Activated naive CD4-positive, alpha-beta T cell treated with anti-CD3 and anti-CD28 coated beads, Interleukin-2, amount 10 ng/mL, durations not matched to agents 5 hours and 36 hours (primary cell): ENCODE measurements around the gene ARHGEF5. TPM values are rescaled to one million over a fixed set of nuclear protein-coding genes. Genes with fewer than 3 reads are reported as not detected.

Source experiments
- total RNA-seq, 2 experiments: library from RNA; stranded (reverse); gene quantifications; one replicate each; pipeline ENCODE4 v1.2.3, GENCODE V29; 2021

The ARHGEF5 gene
- 10 to 100 TPM; 10.5 to 13.4 TPM for total RNA-seq

GRCh38 chr7:144355176-144355822, at the start of gene ARHGEF5:
TSS of gene ARHGEF5 (plus strand) at chr7:144355402. CDS start at chr7:144362670, 7,268 bp downstream.

GRCh38 chr7:144311872-144312469, 43.2 kb upstream of the ARHGEF5 start, which contains the start of gene OR2A1:
TSS of gene OR2A1 (plus strand) at chr7:144312419. CDS start at chr7:144318125, 5,706 bp downstream.

GRCh38 chr7:144403649-144404061, 48.5 kb downstream of the ARHGEF5 start, which contains the start of gene NOBOX:
TSS of gene NOBOX (minus strand) at chr7:144403693.

Other genes with a start within 250 kb of the ARHGEF5 start
- gene OR2A2, start 245.8 kb upstream of the ARHGEF5 start, total RNA-seq, result not detected
- gene OR2A14, start 232.2 kb upstream of the ARHGEF5 start, total RNA-seq, result not detected
- gene CTAGE4, start 171.9 kb upstream of the ARHGEF5 start, total RNA-seq, result 1 to 10 TPM; 3.5 to 4.5 TPM
- gene ARHGEF35, start 159.6 kb upstream of the ARHGEF5 start, total RNA-seq, result 1 to 10 TPM; 7.2 to 7.7 TPM
- under 1 TPM in 1 of 2 experiments, not detected in 1; 0.10 TPM for gene OR2A42, start 115.8 kb upstream of the ARHGEF5 start, total RNA-seq
- gene OR2A7, start 90.6 kb upstream of the ARHGEF5 start, total RNA-seq, result 1 to 10 TPM; 3.7 to 4.5 TPM
- 1 to 10 TPM; 1.6 to 2.1 TPM for gene CTAGE8, start 86.1 kb upstream of the ARHGEF5 start, total RNA-seq
- under 1 TPM; 0.12 to 0.13 TPM for gene OR2A1, start 43.0 kb upstream of the ARHGEF5 start, total RNA-seq
- gene NOBOX, start 48.3 kb downstream of the ARHGEF5 start, total RNA-seq, result not detected